Karpas-422 (cell line): ENCODE measurements around the gene HOXA3. TPM values are rescaled to one million over a fixed set of nuclear protein-coding genes. Genes with fewer than 3 reads are reported as not detected.

Source experiments
- DNase-seq: peaks from one replicate; pipeline ENCODE4 v3.0.0-alpha.2; 2015
- H2AFZ ChIP-seq: fragments of 200-600 bp; sonication (generic); 2 replicates; pipeline ENCODE4 v1.6.1; 2014; ENCODE audit warnings: antibody characterized with exemption, low read length, mixed read lengths
- H3K27ac ChIP-seq: fragments of 200-600 bp; sonication (generic); 2 replicates; pipeline ENCODE4 v1.5.1; 2014; ENCODE audit warnings: mild to moderate bottlenecking, low read length, moderate library complexity
- H3K27me3 ChIP-seq: fragments of 200-600 bp; sonication (generic); 2 replicates; pipeline ENCODE4 v1.6.1; 2014; ENCODE audit warnings: low read length, mixed read lengths
- H3K36me3 ChIP-seq: fragments of 200-600 bp; sonication (generic); 2 replicates; pipeline ENCODE4 v1.6.1; 2014; ENCODE audit warnings: low read length, mixed read lengths; ENCODE audit not compliant: insufficient read depth
- H3K4me1 ChIP-seq: fragments of 200-600 bp; sonication (generic); 2 replicates; pipeline ENCODE4 v1.6.1; 2014; ENCODE audit warnings: mild to moderate bottlenecking, low read length, mixed read lengths
- H3K4me2 ChIP-seq: fragments of 200-600 bp; sonication (generic); 2 replicates; pipeline ENCODE4 v1.6.1; 2014; ENCODE audit warnings: low read length, low read depth, mild to moderate bottlenecking; ENCODE audit not compliant: poor library complexity, severe bottlenecking
- H3K4me3 ChIP-seq: fragments of 200-600 bp; sonication (generic); 2 replicates; pipeline ENCODE4 v1.5.1; 2014; ENCODE audit warnings: mild to moderate bottlenecking, antibody characterized with exemption, low read length, mixed read lengths
- H3K79me2 ChIP-seq: fragments of 200-600 bp; sonication (generic); 2 replicates; pipeline ENCODE4 v1.6.1; 2014; ENCODE audit warnings: mild to moderate bottlenecking, low read length, mixed read lengths
- H3K9ac ChIP-seq: fragments of 200-600 bp; sonication (generic); 2 replicates; pipeline ENCODE4 v1.6.0; 2014; ENCODE audit warnings: low read length
- H3K9me2 ChIP-seq: fragments of 200-600 bp; sonication (generic), shearing (Covaris generic); replicated peaks from 2 replicates; pipeline ENCODE4 v1.6.0; 2014; ENCODE audit warnings: mild to moderate bottlenecking, low read length, moderate library complexity; ENCODE audit not compliant: insufficient read depth
- H3K9me3 ChIP-seq: fragments of 300-700, 200-600 bp; sonication (generic); 2 replicates; pipeline ENCODE4 v1.6.1; 2014; ENCODE audit warnings: low read length, mixed read lengths
- H4K20me1 ChIP-seq: fragments of 200-600 bp; sonication (generic); 2 replicates; pipeline ENCODE4 v1.6.1; 2014; ENCODE audit warnings: mild to moderate bottlenecking, antibody characterized with exemption, low read length, low read depth; ENCODE audit not compliant: insufficient read depth
- total RNA-seq: library from RNA; depleted of rRNA; stranded (reverse); fragments of >200 nt; shearing (Covaris generic); gene quantifications from 2 replicates; pipeline ENCODE4 v1.2.3, GENCODE V29; 2014; ENCODE audit warnings: low replicate concordance

The HOXA3 gene
- total RNA-seq, 1 experiment from 2014 or later: 1.3 TPM

DNA sequence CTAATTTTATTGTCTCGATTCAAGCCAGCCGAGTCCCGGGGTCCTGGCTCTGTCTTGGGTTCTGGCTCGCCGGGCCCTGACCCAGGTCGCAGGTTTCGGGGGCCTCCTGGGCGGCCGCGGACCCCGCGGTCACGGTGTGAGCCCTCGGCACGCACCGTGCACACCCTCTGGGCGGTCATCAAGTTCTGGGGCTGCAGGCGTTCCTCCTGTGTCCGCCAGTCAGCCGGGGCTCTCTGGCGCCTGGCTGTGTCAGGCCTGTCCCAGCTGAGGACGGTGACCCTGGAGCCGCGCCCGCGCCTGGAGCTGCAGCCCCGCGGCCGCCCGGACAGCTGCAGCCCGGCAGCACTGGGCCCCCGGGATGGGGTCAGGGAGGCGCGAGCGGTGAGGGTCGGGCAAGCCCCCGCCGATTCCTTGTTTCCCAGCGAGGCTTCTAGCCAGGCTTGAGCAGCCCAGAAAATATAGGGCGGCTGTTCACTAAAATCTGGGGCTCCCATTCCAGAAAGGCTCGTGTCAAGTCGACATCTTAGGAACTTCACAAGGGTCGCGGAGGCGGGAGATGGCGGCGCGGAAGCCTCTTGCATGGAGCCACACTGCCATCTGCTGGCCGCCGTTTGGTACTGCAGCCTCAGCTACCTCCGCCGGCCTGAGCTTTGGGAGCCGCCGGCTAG is 8.3 kb upstream of the HOXA3 start:
- Histone ChIP-seq H3K4me2 (peak overlapping the region; percentile 100), H4K20me1 (no peaks in the 10 kb centered on the region), H2AFZ (peak overlapping the region; percentile 100), H3K27me3 (no peaks in the 10 kb centered on the region), H3K9me3 (no peaks in the 10 kb centered on the region), H3K36me3 (no peaks in the 10 kb centered on the region), H3K4me1 (peaks cover 33% of the 10 kb centered on the region), H3K9ac (peak overlapping the region; percentile 74), H3K27ac (no peak overlapping the region), H3K79me2 (no peaks in the 10 kb centered on the region), H3K4me3 (peak overlapping the region; percentile 85), H3K9me2 (no peaks in the 10 kb centered on the region)
- peak; percentile 95 for DNase-seq

DNA sequence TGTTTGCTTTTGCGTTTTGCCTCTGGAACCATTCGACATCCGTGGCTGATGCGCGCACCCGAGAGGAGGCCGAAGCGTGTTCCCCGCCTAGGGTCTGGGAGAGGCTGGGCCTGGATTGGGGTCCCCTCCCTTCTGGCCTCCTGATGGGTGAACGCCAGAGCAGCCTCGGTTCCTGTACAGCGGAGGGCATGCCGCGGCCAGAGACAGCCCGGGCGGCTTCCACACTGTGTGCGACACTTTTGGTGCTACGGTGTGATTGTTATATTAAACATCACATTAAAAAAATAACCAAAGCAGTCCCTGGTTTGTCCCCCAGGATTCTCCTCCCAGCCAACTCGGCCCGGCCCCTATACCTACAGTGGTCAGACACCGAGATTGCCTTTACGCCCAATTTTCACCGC is 7.8 kb upstream of the HOXA3 start:
- H3K36me3 ChIP-seq: no peaks in the 10 kb centered on the region
- peak overlapping the region; percentile 85 for H3K4me3 ChIP-seq
- DNase-seq: no peak
- peaks cover 38% of the 10 kb centered on the region for H3K4me1 ChIP-seq
- peak overlapping the region; percentile 74 for H3K9ac ChIP-seq
- no peaks in the 10 kb centered on the region for H3K9me2 ChIP-seq
- no peak overlapping the region for H3K27ac ChIP-seq
- H3K9me3 ChIP-seq: no peaks in the 10 kb centered on the region
- H4K20me1 ChIP-seq: no peaks in the 10 kb centered on the region
- H2AFZ ChIP-seq: peak overlapping the region; percentile 100
- H3K79me2 ChIP-seq: no peaks in the 10 kb centered on the region
- no peaks in the 10 kb centered on the region for H3K27me3 ChIP-seq
- H3K4me2 ChIP-seq: peak overlapping the region; percentile 100

DNA sequence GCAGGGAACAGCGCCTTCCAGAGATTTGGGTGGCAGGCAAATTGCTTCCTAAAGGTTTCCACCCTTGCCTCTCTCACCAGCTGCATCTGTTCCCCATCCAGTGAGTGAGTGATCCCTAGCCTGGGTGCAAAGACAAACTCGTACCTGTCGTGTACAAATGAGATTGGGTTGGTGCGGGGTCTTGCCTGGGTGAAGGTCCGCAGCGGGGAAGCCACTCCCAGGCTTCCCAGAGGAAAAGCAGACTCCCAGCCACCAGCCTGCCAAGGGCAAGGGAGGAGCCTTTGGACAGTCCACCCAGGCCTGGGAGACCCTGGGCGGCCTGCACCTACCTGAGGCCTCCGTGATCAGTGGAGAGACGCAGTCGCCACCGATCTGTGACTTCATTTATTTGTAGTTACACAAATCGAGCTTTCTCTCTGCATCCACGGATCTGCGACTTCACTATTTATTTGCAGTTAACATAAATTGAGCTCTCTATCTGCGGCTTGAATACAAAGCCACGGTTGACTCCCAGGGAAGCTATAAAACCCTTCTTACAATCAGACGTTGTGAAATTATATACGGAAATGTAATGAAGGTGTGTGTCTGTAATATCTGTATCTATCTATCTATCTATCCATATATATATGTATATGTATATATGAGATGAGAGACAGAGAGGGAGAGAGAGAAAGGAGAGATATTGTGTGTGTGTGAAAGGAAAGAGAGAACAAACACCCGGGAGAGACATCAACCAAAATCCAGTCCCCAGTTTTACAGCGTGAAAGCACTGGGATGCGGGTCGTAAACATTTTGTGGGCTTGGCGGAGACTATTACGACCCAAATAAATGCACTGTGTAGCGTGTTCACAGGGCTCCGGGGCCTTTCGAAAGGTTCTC is 7.1 kb upstream of the HOXA3 start:
- Histone ChIP-seq H3K27ac (no peak overlapping the region), H3K9me3 (no peaks in the 10 kb centered on the region), H3K9ac (no peak overlapping the region), H3K4me2 (peak overlapping the region; percentile 100), H3K27me3 (no peaks in the 10 kb centered on the region), H3K4me3 (peak overlapping the region; percentile 85; the same call in 1 of the 2 replicates), H3K9me2 (no peaks in the 10 kb centered on the region), H3K36me3 (no peaks in the 10 kb centered on the region), H3K79me2 (no peaks in the 10 kb centered on the region), H2AFZ (no peak overlapping the region), H4K20me1 (no peaks in the 10 kb centered on the region), H3K4me1 (peaks cover 44% of the 10 kb centered on the region)
- DNase-seq: no peak

DNA sequence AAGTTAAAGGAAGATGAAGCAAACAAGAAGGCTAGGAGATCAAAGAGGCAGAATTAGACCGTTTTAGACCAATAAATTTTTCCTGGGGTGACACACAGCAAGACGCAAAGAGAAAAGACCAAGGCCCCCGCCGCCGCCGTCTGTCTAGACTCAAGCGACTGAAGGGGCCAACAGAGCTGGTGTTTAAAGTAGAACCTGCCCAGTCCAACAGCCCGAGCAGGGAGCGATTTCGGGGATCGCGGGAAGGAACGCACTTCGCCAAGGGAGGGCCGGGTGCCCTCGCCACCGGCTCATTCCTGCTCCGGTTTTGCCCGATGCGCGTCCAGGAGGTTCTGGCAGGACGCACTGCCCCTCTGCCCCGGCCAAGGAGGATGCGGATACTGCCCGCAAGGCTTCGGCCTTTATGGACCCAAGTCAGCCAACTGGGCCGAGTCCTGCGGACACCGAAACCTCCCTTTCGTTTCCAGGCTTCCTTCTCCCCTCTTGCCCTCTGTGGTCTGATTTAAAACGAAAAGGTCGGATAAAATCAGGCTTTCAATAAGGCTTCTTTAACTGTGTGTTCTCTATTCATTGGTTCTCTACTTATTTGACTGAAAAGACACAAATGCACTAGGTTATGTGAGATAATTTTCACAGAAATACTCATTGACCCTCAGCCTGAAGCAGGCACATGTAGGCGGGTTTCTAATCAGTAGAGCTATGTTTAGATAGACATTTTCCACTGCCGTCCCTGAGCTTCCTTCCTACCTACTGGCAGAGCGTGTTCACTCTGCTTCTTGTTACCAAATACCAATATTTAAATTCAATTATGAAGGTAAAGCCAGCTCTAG is 6.3 kb upstream of the HOXA3 start:
- Histone ChIP-seq H2AFZ (no peak overlapping the region), H3K4me3 (no peak overlapping the region), H3K9ac (no peak overlapping the region), H3K79me2 (no peaks in the 10 kb centered on the region), H3K9me2 (no peaks in the 10 kb centered on the region), H3K27me3 (no peaks in the 10 kb centered on the region), H3K4me1 (peaks cover 48% of the 10 kb centered on the region), H4K20me1 (no peaks in the 10 kb centered on the region), H3K27ac (no peak overlapping the region), H3K9me3 (no peaks in the 10 kb centered on the region), H3K36me3 (no peaks in the 10 kb centered on the region), H3K4me2 (no peak overlapping the region)
- no peak for DNase-seq

DNA sequence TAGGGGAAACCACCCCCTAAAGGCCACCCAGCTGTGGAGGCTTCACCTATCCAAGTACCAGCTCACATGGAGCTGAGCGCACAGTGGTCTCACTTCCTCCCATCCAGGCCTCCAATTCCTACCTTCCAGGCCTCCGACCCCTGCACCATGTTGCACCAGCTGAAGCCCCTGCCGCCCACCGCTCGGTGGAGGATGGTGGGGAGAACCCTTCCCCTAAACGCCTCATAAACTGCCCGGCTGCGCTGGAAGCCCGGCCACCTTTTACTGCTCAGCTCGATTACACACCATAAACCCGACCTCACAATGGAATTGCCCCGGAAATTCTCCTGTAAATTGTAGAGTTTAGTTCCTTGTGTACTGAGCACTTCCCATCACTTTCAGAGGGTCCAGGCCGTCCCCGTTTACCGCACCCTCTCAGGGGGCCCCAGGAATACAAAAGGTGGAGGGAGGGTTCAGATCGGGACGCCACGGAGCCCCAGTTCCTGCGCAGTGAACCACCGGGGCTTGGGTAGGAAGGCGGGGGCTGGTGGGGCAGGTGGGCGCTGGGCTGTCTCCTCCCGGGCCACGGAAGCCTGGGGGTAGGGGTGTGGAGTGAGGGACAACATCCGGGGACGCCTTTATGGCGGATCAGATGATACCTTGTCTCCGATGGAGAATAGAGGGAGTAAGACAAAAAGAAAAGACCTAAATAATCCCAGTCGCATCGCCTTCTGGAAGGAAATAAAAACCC is 5.5 kb upstream of the HOXA3 start:
- H3K9me3 ChIP-seq: no peaks in the 10 kb centered on the region
- DNase-seq: no peak

DNA sequence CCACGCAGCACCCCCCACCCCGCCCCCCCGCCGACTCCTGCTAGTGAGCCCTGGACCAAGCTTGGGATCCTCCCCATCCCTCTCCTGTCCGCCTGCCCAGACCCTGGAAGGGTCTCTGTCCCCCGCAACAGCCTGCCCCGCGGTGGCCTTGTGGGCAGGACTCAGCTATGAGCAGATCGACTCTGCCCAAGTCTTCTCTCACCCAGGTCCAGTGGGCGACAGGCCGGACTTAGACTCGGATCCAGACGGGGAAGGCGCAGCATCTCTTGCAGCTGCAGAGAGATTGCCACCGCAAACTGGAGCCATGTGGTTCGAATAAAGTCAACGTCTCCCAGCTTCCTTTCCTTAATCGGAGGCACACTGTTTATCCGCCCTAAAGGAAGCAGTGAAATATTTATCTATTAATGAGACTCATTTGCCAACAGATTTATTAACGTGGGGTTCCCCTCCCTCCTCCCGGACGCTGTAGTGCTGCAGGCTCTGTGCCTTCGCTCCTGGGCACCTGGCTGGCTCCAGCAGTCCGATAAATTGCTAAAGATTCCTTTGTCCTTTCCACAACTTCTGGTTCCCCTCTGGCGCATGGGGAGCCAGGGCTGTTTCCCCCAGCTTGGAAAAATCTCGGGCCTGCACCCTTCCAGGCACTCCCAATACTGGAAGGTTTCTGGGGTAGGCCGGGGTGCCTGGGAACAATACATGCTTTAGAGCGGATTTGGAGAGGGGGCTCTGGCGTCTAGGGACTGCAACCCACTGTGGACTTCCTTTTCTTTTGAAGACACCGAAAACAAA is 4.7 kb upstream of the HOXA3 start:
- no peak overlapping the region for H3K27ac ChIP-seq
- H2AFZ ChIP-seq: peak overlapping the region; percentile 96; the same call in 1 of the 2 replicates
- peak overlapping the region; percentile 77 for H3K4me2 ChIP-seq
- peak overlapping the region; percentile 78 for H3K9ac ChIP-seq
- peaks cover 50% of the 10 kb centered on the region for H3K4me1 ChIP-seq
- no peaks in the 10 kb centered on the region for H3K9me3 ChIP-seq
- no peaks in the 10 kb centered on the region for H3K79me2 ChIP-seq
- H4K20me1 ChIP-seq: no peaks in the 10 kb centered on the region
- H3K36me3 ChIP-seq: no peaks in the 10 kb centered on the region
- peak overlapping the region; percentile 69 for H3K4me3 ChIP-seq
- H3K9me2 ChIP-seq: no peaks in the 10 kb centered on the region
- DNase-seq: peak; percentile 44
- H3K27me3 ChIP-seq: no peaks in the 10 kb centered on the region

More for the DNA sequence above, 5.5 kb upstream of the HOXA3 start:
- Histone ChIP-seq H4K20me1 (no peaks in the 10 kb centered on the region), H3K36me3 (no peaks in the 10 kb centered on the region), H3K9me2 (no peaks in the 10 kb centered on the region), H2AFZ (no peak overlapping the region), H3K27ac (no peak overlapping the region), H3K4me3 (no peak overlapping the region), H3K9ac (no peak overlapping the region), H3K4me2 (no peak overlapping the region), H3K27me3 (no peaks in the 10 kb centered on the region), H3K79me2 (no peaks in the 10 kb centered on the region), H3K4me1 (peaks cover 48% of the 10 kb centered on the region)

DNA sequence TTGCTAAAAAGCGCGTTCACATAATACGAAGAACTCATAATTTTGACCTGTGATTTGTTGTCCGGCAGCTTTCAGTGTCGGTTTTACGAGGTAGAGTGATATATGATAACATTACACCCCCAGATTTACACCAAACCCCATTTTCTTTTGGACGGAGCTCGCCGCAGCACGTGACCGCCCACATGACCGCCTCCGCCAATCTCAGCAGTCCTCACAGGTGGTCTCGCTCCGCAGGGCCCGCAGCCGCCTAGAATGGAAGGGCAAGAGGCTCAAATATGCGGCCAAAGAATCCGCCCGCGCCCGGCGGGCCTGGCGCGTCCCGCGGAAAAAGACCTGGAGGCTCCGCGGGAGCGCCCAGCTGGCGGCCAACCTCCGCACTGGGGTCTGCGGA is 4.1 kb upstream of the HOXA3 start, which contains the start of gene HOXA7:
HOXA7 (minus strand) TSS at position 168 of the 391 bp plus-strand sequence; CDS start at position 38, 130 bp downstream.
- DNase-seq: peak; percentile 90
- Histone ChIP-seq H3K27me3 (no peaks in the 10 kb centered on the region), H4K20me1 (no peaks in the 10 kb centered on the region), H3K4me3 (peak within 1 kb of the TSS; percentile 69), H3K36me3 (no peaks in the 10 kb centered on the region), H3K4me1 (peaks cover 52% of the 10 kb centered on the region), H3K79me2 (no peaks in the 10 kb centered on the region), H3K27ac (peak within 1 kb of the TSS; percentile 75), H3K9ac (peak within 1 kb of the TSS; percentile 78), H3K4me2 (peak within 1 kb of the TSS; percentile 77), H2AFZ (peak within 1 kb of the TSS; percentile 96), H3K9me3 (no peaks in the 10 kb centered on the region), H3K9me2 (no peaks in the 10 kb centered on the region)
